B cell (primary cell): ENCODE measurements around the gene LMO7. TPM values are rescaled to one million over a fixed set of nuclear protein-coding genes. Genes with fewer than 3 reads are reported as not detected.

ENCODE experiments used
- ATAC-seq: fragments of 200-7000 bp; cut with Tn5 transposase; one replicate; pipeline ENCODE4 v1.10.0; 2021; ENCODE audit warnings: low read depth, mild to moderate bottlenecking, moderate number of reproducible peaks, moderate library complexity
- CTCF ChIA-PET: fragments of 350-600 bp; sonication (Branson Sonifier 250); formaldehyde crosslinking; loops from one replicate; lab custom pipeline; 2021; ENCODE audit warnings: antibody characterized with exemption, inconsistent platforms; lab: Charles Lee
- POLR2A ChIA-PET: fragments of 350-600 bp; sonication (Branson Sonifier 250); formaldehyde crosslinking; loops from one replicate; lab custom pipeline; 2021; ENCODE audit warnings: antibody characterized with exemption; lab: Charles Lee
- DNase-seq: peaks from one replicate; pipeline ENCODE4 v3.0.0; 2013
- H2AFZ ChIP-seq: 2 replicates; pipeline ENCODE4 v1.6.1; 2012; ENCODE audit warnings: mild to moderate bottlenecking, low read depth, low read length; ENCODE audit not compliant: insufficient read depth, poor library complexity, severe bottlenecking
- H3K27ac ChIP-seq, 2 donors: 1 replicate in 1 of 2; 2 replicates in 1 of 2; pipeline ENCODE4 v1.5.1; 2012 to 2013; ENCODE audit warnings: low read length in 2 of 2, mild to moderate bottlenecking in 2 of 2, moderate library complexity in 1 of 2
- H3K27me3 ChIP-seq, 4 experiments: fragments of 200-600 bp in 1 of 4; sonication (generic) in 1 of 4; replicated peaks in 1 of 4; 1 replicate in 2 of 4; 2 replicates in 2 of 4; pipeline versions ENCODE4 v1.6.1 to v1.7.0; 2013 to 2016; ENCODE audit warnings: low read length in 3 of 4, mild to moderate bottlenecking in 2 of 4, mixed read lengths in 1 of 4, moderate library complexity in 1 of 4; ENCODE audit not compliant: insufficient read depth in 4 of 4, control insufficient read depth in 3 of 4; ENCODE audit errors: control extremely low read depth in 1 of 4
- H3K36me3 ChIP-seq, 2 experiments: replicated peaks in 1 of 2; 1 replicate in 1 of 2; 2 replicates in 1 of 2; pipeline versions ENCODE4 v1.6.1 to v1.7.1; 2013; ENCODE audit warnings: low read length in 1 of 2; ENCODE audit not compliant: insufficient read depth in 2 of 2, control insufficient read depth in 1 of 2; ENCODE audit errors: control extremely low read depth in 1 of 2, extremely low read depth in 1 of 2
- H3K4me1 ChIP-seq, 2 donors: fragments of 200-600 bp in 1 of 2; sonication (generic) in 1 of 2; 1 replicate in 1 of 2; 2 replicates in 1 of 2; pipeline versions ENCODE4 v1.5.1 to v1.6.1; 2013 to 2017; ENCODE audit warnings: low read length in 2 of 2; ENCODE audit not compliant: control insufficient read depth in 2 of 2, insufficient read depth in 2 of 2
- H3K4me2 ChIP-seq: replicated peaks from 2 replicates; pipeline ENCODE3; 2012; ENCODE audit warnings: mild to moderate bottlenecking, low read depth, low read length; ENCODE audit not compliant: poor library complexity, severe bottlenecking
- H3K4me3 ChIP-seq, 5 experiments: fragments of 200-600 bp in 1 of 5; sonication (generic) in 1 of 5; 1 replicate in 3 of 5; 2 replicates in 2 of 5; pipeline versions ENCODE4 v1.5.1 to v1.7.0; 2011 to 2016; ENCODE audit warnings: low read length in 4 of 5, mild to moderate bottlenecking in 4 of 5, low read depth in 2 of 5, control low read depth in 1 of 5, moderate library complexity in 1 of 5; ENCODE audit not compliant: insufficient read depth in 1 of 5; ENCODE audit errors: control extremely low read depth in 1 of 5, extremely low read depth in 1 of 5
- H3K79me2 ChIP-seq: fragments of 200-600 bp; sonication (generic); one replicate; pipeline ENCODE4 v1.6.0; 2016; ENCODE audit warnings: low read length; ENCODE audit not compliant: control insufficient read depth, insufficient read depth
- H3K9ac ChIP-seq: fragments of 200-600 bp; sonication (generic); 2 replicates; pipeline ENCODE4 v1.6.1; 2017; ENCODE audit warnings: mild to moderate bottlenecking, low read length, moderate library complexity
- H3K9me3 ChIP-seq, 3 donors: one replicate each; pipeline versions ENCODE4 v1.6.1 to v1.7.1; 2013; ENCODE audit warnings: low read length in 2 of 3; ENCODE audit not compliant: control insufficient read depth in 2 of 3, insufficient read depth in 1 of 3; ENCODE audit errors: control extremely low read depth in 1 of 3
- H4K20me1 ChIP-seq: 2 replicates; pipeline ENCODE4 v1.6.0; 2012; ENCODE audit warnings: mild to moderate bottlenecking, low read length; ENCODE audit not compliant: insufficient read depth, control insufficient read depth, poor library complexity, severe bottlenecking
- H3K27ac Mint-ChIP-seq: one replicate; pipeline ENCODE4 v1.8.0; 2021; ENCODE audit warnings: mixed read lengths
- H3K27me3 Mint-ChIP-seq: one replicate; pipeline ENCODE4 v1.8.0; 2021; ENCODE audit warnings: mixed read lengths
- H3K4me1 Mint-ChIP-seq: one replicate; pipeline ENCODE4 v1.8.0; 2021; ENCODE audit warnings: mixed read lengths
- H3K4me3 Mint-ChIP-seq: one replicate; pipeline ENCODE4 v1.8.0; 2021; ENCODE audit warnings: mixed read lengths
- H3K9me3 Mint-ChIP-seq: one replicate; pipeline ENCODE4 v1.8.0; 2022; ENCODE audit warnings: mixed read lengths; ENCODE audit not compliant: insufficient read depth
- CTCF ChIP-seq: fragments of 200-600 bp; IDR thresholded peaks from one replicate; pipeline ENCODE4 v1.8.0; 2022; ENCODE audit warnings: antibody characterized with exemption, mild to moderate bottlenecking
- EZH2 ChIP-seq: IDR thresholded peaks from 2 replicates; pipeline ENCODE4 v1.6.1; 2012; ENCODE audit warnings: borderline replicate concordance, low read depth, mild to moderate bottlenecking, moderate library complexity, low read length; ENCODE audit not compliant: insufficient read depth, poor library complexity, severe bottlenecking
- WGBS: methylation state at CpG from one replicate; pipeline ENCODE4 v1.1.5; 2013; ENCODE audit warnings: missing lambda C conversion rate; ENCODE audit not compliant: insufficient coverage; 5-methylcytosine and 5-hydroxymethylcytosine counted together
- intact Hi-C: fragments of 100-400 bp; cut with micrococcal nuclease; formaldehyde crosslinking; loops from one replicate; pipeline ENCODE4 v1.10.0; 2022
- polyA plus RNA-seq: library from polyadenylated mRNA; depleted of rRNA; stranded (reverse); fragments of >200 nt; gene quantifications from 2 replicates; pipeline ENCODE4 v1.2.3, GENCODE V29; 2012
- total RNA-seq, 2 donors: library from RNA; stranded (reverse); fragments of 120-200 nt in 1 of 2; gene quantifications; 1 replicate in 1 of 2; 2 replicates in 1 of 2; pipeline versions ENCODE4 v1.2.3 to v1.2.4, GENCODE V29; 2013 to 2022

The LMO7 gene
- total and polyA plus RNA-seq, 2 donors (not counting 1 experiment from before 2014, with no cell fraction given): 7.8 to 17.4 TPM

GRCh38 chr13:75836441-75836840, 200.3 kb downstream of the LMO7 start:
- Mint-ChIP-seq H3K4me3 (no peak overlapping the region), H3K27me3 (no peaks in the 10 kb centered on the region), H3K9me3 (no peaks in the 10 kb centered on the region), H3K4me1 (no peaks in the 10 kb centered on the region), H3K27ac (no peak overlapping the region)
- WGBS: 94% methylated on average over 4 of the region's 4 CpGs
- ChIA-PET POLR2A (no interaction called here), CTCF (no interaction called here)
- H3K9ac ChIP-seq: no peak overlapping the region
- H3K9me3 ChIP-seq: peaks cover 0 to under 1% (median under 1%) of the 10 kb centered on the region in 3 donors
- no peaks in the 10 kb centered on the region for H4K20me1 ChIP-seq
- H3K4me3 ChIP-seq: no peak overlapping the region
- H3K4me2 ChIP-seq: no peak overlapping the region
- ATAC-seq (no peak), DNase-seq (no peak)
- H3K79me2 ChIP-seq: no peaks in the 10 kb centered on the region
- no peaks in the 10 kb centered on the region for H3K27me3 ChIP-seq
- TF ChIP-seq CTCF (no peak), EZH2 (no peak)
- peaks cover 0 to 5% of the 10 kb centered on the region in 2 experiments for H3K36me3 ChIP-seq
- intact Hi-C loops: no loop called here
- no peak overlapping the region for H2AFZ ChIP-seq
- no peak overlapping the region for H3K27ac ChIP-seq
- no peaks in the 10 kb centered on the region for H3K4me1 ChIP-seq

- Histone ChIP-seq H3K4me2 (no peak overlapping the region), H3K9me3 (no peaks in the 10 kb centered on the region), H3K27me3 (no peaks in the 10 kb centered on the region), H3K9ac (no peak overlapping the region), H3K27ac (no peak overlapping the region), H3K79me2 (no peaks in the 10 kb centered on the region), H3K4me1 (no peaks in the 10 kb centered on the region), H4K20me1 (no peaks in the 10 kb centered on the region), H3K4me3 (no peak overlapping the region), H2AFZ (no peak overlapping the region), H3K36me3 (peaks cover 0 to 5% of the 10 kb centered on the region in 2 experiments)
- no peaks in the 10 kb centered on the region for H3K9me3 Mint-ChIP-seq
- intact Hi-C loops: no loop called here
- POLR2A ChIA-PET: no interaction called here
- TF ChIP-seq CTCF (no peak), EZH2 (no peak)
- ATAC-seq (no peak), DNase-seq (no peak)
- no peak overlapping the region for H3K4me3 Mint-ChIP-seq
- H3K27me3 Mint-ChIP-seq: no peaks in the 10 kb centered on the region
- H3K27ac Mint-ChIP-seq: no peak overlapping the region
- WGBS: 100% methylated on average over 4 of the region's 6 CpGs
- H3K4me1 Mint-ChIP-seq: no peaks in the 10 kb centered on the region
- CTCF ChIA-PET: no interaction called here
Observed at GRCh38 chr13:75838366-75839005, 202.4 kb downstream of the LMO7 start.
